Measurements from ENCODE around the gene ZNF646.

DNA sequence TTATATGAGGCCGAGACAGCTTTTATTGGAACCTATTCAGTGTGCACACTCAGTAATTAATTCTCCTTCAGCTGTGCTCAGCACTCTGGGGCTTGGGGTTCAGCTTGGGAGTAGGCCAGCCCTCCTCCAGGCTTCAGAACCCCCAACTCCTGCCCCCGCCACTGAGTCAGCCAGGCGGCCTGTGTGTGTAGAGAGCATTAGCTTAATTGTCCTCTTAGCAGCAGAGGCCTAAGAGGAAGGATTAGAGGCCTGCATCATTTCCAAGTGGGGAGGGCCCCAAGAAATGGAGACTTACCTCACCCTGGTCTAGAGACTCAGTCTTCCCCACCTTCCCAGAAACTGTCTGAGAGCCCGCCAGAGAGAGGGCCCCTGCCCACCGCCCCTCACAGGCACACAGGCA, 13.7 kb downstream of the ZNF646 start:
- TF ChIP-seq, protein P1, sequence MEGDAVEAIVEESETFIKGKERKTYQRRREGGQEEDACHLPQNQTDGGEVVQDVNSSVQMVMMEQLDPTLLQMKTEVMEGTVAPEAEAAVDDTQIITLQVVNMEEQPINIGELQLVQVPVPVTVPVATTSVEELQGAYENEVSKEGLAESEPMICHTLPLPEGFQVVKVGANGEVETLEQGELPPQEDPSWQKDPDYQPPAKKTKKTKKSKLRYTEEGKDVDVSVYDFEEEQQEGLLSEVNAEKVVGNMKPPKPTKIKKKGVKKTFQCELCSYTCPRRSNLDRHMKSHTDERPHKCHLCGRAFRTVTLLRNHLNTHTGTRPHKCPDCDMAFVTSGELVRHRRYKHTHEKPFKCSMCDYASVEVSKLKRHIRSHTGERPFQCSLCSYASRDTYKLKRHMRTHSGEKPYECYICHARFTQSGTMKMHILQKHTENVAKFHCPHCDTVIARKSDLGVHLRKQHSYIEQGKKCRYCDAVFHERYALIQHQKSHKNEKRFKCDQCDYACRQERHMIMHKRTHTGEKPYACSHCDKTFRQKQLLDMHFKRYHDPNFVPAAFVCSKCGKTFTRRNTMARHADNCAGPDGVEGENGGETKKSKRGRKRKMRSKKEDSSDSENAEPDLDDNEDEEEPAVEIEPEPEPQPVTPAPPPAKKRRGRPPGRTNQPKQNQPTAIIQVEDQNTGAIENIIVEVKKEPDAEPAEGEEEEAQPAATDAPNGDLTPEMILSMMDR (IDR thresholded peaks at IDR 0.05) = no peak
- TF ChIP-seq POLR2A (IDR thresholded peaks at IDR 0.05) = no peak

All from body of pancreas (tissue), 4 donors.